IPS DF 6.9 (cell line): ENCODE results near the gene TCF4.

Source experiments
- DNase-seq: peaks from one replicate; pipeline ENCODE4 v3.0.0-alpha.2; 2013; ENCODE audit warnings: low read depth, low spot score
- H3K27ac ChIP-seq: one replicate; pipeline ENCODE4 v1.5.1; 2013; ENCODE audit warnings: low read length, control low read depth
- H3K27me3 ChIP-seq: 2 replicates; pipeline ENCODE4 v1.6.1; 2013; ENCODE audit warnings: mild to moderate bottlenecking, low read length; ENCODE audit not compliant: control insufficient read depth, insufficient read depth
- H3K36me3 ChIP-seq: 2 replicates; pipeline ENCODE4 v1.6.1; 2013; ENCODE audit warnings: low read length; ENCODE audit not compliant: control insufficient read depth, insufficient read depth
- H3K4me1 ChIP-seq: 2 replicates; pipeline ENCODE4 v1.6.1; 2013; ENCODE audit warnings: low read length; ENCODE audit not compliant: control insufficient read depth, insufficient read depth
- H3K4me3 ChIP-seq: 2 replicates; pipeline ENCODE4 v1.5.1; 2013; ENCODE audit warnings: mild to moderate bottlenecking, low read length
- H3K9me3 ChIP-seq: 2 replicates; pipeline ENCODE4 v1.6.1; 2013; ENCODE audit warnings: low read length, inconsistent platforms; ENCODE audit not compliant: control insufficient read depth, insufficient read depth
- WGBS: extraction: QIAGEN DNeasy Blood & Tissue Kit; methylation state at CpG from one replicate; pipeline ENCODE4 v1.1.7; 2013; ENCODE audit warnings: mixed read lengths, missing lambda C conversion rate; ENCODE audit not compliant: insufficient read length, insufficient coverage; 5-methylcytosine and 5-hydroxymethylcytosine counted together

Gene TCF4

DNA sequence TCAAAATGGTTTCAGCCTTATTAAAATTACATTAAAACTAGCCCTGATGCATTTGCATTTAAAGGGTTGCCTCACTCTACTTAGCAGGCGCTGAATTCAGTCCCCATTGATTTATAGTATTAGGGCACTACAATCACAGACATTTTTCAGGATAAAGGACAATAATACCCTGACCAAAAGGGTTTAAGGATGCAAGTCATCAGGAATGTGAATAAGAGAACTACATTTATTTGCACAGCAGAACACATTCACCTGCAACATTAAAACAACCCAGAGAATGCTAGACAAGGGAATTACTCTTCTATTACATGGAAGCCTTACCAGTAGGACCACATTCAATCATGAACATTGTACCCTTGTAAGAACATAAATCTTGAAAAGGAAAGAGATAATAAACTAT, 93.6 kb downstream of the TCF4 start:
- H3K4me1 ChIP-seq, result no peaks in the 10 kb centered on the region

DNA sequence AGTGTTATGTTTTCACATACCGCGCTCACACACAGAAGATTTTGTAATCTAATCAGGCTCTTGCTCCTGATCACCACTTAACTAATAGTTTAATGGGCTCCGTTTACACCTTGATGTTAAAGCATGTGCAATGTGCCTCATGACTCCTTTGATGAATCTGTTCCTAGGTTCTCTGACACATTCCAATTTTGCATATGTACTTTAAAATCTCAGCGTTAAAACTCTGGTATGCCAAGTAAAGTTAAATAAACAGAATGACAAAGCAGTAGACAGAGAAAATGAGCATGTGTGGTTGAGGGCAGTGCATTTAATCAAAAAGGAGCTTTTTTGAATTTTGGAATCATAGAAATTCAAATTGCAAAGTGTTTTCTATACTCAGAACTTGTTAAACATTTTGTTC, 96.4 kb downstream of the TCF4 start:
- no CpG with 5 or more reads among the region's 4 CpGs for WGBS
- H3K27me3 ChIP-seq, result no peaks in the 10 kb centered on the region
- H3K36me3 ChIP-seq, result no peaks in the 10 kb centered on the region
- H3K9me3 ChIP-seq, result no peaks in the 10 kb centered on the region
- DNase-seq, result no peak
- peaks cover 6% of the 10 kb centered on the region for H3K4me1 ChIP-seq
- H3K27ac ChIP-seq, result no peak overlapping the region
- no peak overlapping the region for H3K4me3 ChIP-seq

More for the DNA sequence above, 93.6 kb downstream of the TCF4 start:
- H3K36me3 ChIP-seq, result no peaks in the 10 kb centered on the region
- no peak overlapping the region for H3K4me3 ChIP-seq
- DNase-seq, result no peak
- no peaks in the 10 kb centered on the region for H3K27me3 ChIP-seq
- no peak overlapping the region for H3K27ac ChIP-seq
- WGBS, result no CpG with 5 or more reads among the region's 1 CpG
- H3K9me3 ChIP-seq, result no peaks in the 10 kb centered on the region

DNA sequence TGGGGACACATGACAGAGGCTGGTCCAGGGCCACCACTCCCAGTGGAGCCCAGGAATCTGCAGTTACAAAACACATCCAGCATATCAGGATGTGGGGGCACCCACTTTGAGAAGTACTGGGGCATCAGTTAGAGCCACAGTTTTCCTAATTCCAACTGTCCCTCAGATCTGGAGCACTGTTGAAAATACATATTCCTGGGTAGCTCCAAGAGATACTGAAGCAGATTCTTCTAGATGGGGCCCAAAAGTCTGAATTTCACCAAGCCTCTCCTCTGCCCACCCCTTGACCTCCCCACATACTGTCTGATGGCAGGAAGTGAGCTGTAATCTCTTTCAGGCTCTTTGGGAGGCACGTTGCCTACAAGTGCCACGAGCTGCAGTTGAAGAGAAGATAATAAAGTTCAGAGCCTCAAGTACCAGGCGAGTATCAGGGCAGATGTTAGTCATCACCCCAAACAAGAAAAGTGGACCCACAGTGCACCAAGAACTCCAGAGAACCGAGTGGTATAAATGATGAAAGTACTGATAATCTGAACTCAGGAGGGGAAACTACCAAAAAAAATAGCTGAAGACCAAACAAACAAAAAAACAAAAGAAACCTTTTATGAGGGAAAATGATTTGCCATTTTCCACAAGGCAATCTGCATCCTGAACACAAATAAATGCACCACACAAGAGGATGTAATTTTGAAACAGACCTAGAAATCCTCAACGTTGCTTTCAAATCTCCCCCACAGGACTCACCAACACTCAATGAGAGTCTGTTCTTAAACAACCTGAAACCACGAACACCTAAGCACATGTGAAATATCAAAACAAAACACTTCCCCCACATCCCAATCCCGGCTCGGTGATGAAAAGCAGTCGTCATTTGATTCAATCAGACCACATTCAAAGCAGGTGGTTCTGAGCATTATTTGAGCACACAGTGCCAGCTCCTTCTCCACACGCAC, 98.7 kb downstream of the TCF4 start:
- Histone ChIP-seq H3K36me3 (no peaks in the 10 kb centered on the region), H3K4me1 (peaks cover 6% of the 10 kb centered on the region), H3K27ac (no peak overlapping the region), H3K4me3 (no peak overlapping the region), H3K9me3 (no peaks in the 10 kb centered on the region), H3K27me3 (no peaks in the 10 kb centered on the region)
- WGBS, result 100% methylated on average over 1 of the region's 10 CpGs
- DNase-seq, result no peak

DNA sequence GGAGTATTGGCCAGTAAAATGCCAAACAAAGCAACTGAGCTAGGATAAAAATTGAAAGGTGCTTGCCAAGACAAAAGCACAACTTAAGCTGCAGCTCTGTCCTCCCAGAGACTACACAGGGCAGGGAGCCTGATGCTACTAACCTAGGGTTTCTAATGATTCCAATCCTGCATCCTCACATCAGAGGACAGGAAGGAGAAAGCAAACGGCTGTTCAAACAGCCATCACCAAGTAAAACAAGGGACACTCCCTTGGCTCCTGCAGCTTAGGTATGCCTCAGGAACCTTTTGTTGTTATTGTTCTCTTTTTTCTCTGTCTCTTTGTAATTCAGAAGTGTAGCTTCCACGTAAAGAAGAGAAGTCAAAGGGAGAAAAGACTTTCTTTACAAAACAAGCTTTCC, 99.5 kb downstream of the TCF4 start:
- no peak overlapping the region for H3K4me3 ChIP-seq
- no peaks in the 10 kb centered on the region for H3K9me3 ChIP-seq
- H3K4me1 ChIP-seq, result peaks cover 6% of the 10 kb centered on the region
- no peak overlapping the region for H3K27ac ChIP-seq
- DNase-seq, result peak; percentile 54
- no peaks in the 10 kb centered on the region for H3K36me3 ChIP-seq
- no peaks in the 10 kb centered on the region for H3K27me3 ChIP-seq
- no CpG with 5 or more reads among the region's 2 CpGs for WGBS

DNA sequence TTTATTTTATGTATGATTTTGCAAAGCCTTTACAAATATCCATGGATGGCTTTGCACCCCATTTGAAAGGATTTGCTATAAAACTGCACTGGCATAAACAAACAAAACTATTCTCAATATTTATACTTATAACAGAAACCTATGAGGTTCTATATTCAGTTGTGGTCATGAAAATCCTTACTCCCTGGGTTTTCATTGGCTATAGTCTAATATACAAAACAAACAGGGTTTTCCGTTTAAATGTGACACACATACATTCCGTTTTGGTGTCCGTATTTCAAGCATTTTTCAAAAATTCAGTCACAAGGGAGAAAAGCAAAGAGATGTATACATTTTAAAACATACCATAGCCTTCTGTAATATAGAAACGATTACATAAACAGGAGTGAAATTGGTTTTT, 100.0 kb downstream of the TCF4 start:
- H3K27ac ChIP-seq, result no peak overlapping the region
- WGBS, result no CpG with 5 or more reads among the region's 4 CpGs
- no peaks in the 10 kb centered on the region for H3K27me3 ChIP-seq
- H3K9me3 ChIP-seq, result no peaks in the 10 kb centered on the region
- no peak overlapping the region for H3K4me3 ChIP-seq
- H3K36me3 ChIP-seq, result no peaks in the 10 kb centered on the region
- H3K4me1 ChIP-seq, result peaks cover 6% of the 10 kb centered on the region
- DNase-seq, result no peak

DNA sequence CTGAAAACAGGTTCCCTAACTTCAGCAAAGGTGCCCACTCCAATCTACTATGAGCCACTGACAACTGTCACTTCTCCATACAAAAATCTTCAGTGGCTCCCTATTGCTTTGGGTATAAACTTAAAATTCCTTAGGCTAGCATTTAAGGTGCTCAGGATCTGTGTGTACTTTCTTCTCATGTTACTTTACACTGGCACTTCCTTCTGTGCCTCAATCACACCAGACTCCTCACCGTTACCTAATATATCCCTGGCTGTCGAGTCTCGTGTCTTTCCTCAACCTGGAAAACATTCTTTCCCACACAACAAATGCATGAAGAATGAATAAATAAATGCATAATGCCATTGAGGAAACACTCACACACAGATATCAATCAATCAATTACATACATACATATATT, 101.1 kb downstream of the TCF4 start:
- no peak overlapping the region for H3K27ac ChIP-seq
- peaks cover 6% of the 10 kb centered on the region for H3K4me1 ChIP-seq
- H3K9me3 ChIP-seq, result no peaks in the 10 kb centered on the region
- DNase-seq, result no peak
- no CpG with 5 or more reads among the region's 3 CpGs for WGBS
- H3K4me3 ChIP-seq, result no peak overlapping the region
- H3K27me3 ChIP-seq, result no peaks in the 10 kb centered on the region
- no peaks in the 10 kb centered on the region for H3K36me3 ChIP-seq

DNA sequence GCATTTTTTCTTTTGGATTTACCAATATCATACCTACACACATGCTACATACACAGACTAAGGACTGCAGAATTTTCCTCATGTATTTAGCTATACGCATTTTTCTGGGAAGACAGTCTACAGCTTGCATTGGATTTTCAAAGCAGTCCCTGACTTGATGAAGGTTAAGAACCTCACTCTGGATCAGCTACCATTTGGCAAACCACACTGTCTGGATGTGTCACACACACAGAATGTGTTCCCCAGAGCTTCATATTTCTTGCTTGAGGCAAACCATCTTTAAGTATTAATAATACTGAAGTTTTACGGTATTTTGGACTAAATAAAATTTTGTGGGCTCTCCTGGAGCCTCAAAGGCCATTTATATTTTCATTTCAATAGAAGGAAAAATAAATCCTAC, 102.3 kb downstream of the TCF4 start:
- no peak overlapping the region for H3K27ac ChIP-seq
- H3K36me3 ChIP-seq, result no peaks in the 10 kb centered on the region
- H3K4me3 ChIP-seq, result no peak overlapping the region
- no peak for DNase-seq
- peaks cover 6% of the 10 kb centered on the region for H3K4me1 ChIP-seq
- no CpG with 5 or more reads among the region's 2 CpGs for WGBS
- H3K27me3 ChIP-seq, result no peaks in the 10 kb centered on the region
- no peaks in the 10 kb centered on the region for H3K9me3 ChIP-seq

DNA sequence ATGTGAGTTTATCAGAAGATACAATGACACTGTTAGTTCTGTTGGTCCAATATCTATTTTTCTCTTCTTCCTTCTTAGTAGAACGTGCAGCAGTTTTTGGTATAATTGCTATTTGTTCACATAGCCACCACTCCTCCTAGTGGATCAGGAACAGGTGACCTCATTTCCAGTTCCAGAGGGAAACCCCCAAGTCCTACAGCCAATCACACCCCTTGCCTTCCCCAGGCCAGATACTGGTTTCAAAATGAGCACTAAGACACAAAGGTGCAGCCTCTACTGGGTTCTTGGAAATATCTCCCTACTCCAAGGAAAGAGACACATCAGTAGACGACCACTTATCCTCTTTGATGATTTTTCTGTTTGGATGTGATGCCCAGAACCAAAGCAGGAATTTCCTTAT, 103.2 kb downstream of the TCF4 start:
- WGBS, result no CpG with 5 or more reads among the region's 2 CpGs

DNA sequence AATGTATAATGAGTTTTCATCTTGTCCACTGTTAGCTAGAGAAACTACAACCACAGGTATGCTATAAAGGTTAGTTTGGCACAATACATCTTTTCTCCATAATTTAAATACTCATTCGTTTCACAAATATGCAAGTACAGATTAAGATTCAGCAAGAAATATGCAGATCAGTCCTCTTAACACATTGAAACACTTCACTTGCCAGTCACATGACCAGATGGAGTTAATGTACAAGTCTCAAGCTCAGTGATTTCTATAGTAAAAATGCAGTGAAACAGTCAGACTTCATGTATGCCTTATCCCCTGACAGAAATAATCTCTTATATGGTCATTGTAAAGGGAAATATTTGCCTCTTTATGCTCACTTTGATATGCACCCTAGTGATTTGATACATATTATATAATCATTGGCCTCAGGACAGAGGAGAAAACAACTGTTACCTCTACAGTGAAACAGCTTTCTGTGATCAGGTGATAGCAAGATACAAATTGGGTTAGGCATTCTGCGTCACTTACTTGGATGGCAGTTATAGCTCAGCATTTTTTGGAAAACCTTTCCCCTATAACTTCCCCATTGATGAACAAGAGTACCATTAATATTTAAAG, 104.6 kb downstream of the TCF4 start:
- no CpG with 5 or more reads among the region's 2 CpGs for WGBS
- H3K4me1 ChIP-seq, result no peaks in the 10 kb centered on the region

More for the DNA sequence above, 103.2 kb downstream of the TCF4 start:
- Histone ChIP-seq H3K4me3 (no peak overlapping the region), H3K36me3 (no peaks in the 10 kb centered on the region), H3K27me3 (no peaks in the 10 kb centered on the region), H3K27ac (no peak overlapping the region), H3K9me3 (no peaks in the 10 kb centered on the region), H3K4me1 (peaks cover 6% of the 10 kb centered on the region)
- DNase-seq, result no peak

DNA sequence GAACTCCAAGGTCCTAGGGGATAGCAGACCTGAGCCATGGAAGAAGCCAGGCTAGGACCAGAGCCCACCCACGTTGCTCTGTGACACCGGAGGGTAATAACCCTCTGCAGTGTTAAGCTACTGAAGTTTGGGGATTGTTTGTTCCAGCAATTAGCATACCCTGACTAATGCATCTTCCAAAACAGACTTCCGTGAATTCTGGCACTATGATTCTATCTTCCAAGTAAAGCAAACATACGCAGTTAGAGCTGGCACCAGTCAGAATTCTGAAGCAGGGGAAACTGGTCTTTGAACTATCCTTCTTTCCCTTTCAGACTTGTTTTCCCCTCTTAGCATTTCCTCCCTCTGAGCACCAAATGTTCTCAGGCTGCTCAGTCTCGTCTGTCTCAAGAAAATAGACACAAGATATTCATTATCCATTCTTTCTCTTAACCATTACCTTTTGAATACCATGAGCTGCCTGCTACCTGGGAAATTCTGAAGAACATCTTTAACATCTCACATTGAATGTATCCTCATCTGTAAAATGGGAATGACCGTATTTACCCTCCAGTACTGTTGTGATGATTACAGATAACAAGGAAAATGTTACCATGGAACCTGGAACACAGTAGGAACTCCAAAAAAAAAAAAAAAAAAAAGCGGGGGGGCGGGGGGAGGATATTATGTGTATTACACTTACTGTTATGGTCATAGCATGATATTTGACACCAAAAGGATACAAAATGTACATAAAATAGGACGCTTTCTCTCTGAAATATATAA, 108.2 kb downstream of the TCF4 start:
- Histone ChIP-seq H3K4me3 (no peak overlapping the region), H3K4me1 (no peaks in the 10 kb centered on the region), H3K9me3 (no peaks in the 10 kb centered on the region), H3K27me3 (no peaks in the 10 kb centered on the region), H3K36me3 (no peaks in the 10 kb centered on the region), H3K27ac (no peak overlapping the region)
- no CpG with 5 or more reads among the region's 9 CpGs for WGBS
- no peak for DNase-seq

More for the DNA sequence above, 104.6 kb downstream of the TCF4 start:
- no peaks in the 10 kb centered on the region for H3K36me3 ChIP-seq
- no peaks in the 10 kb centered on the region for H3K27me3 ChIP-seq
- no peak overlapping the region for H3K27ac ChIP-seq
- H3K9me3 ChIP-seq, result no peaks in the 10 kb centered on the region
- no peak overlapping the region for H3K4me3 ChIP-seq
- no peak for DNase-seq
